Peyer's patch (tissue), 4 donors: ENCODE measurements around the gene NANOS2.

Experiments
- CTCF ChIP-seq, 6 experiments: fragments of 450-650 bp in 4 of 6; fragments of 200-600 bp in 2 of 6; sonication (generic) in 1 of 6; IDR thresholded peaks; one replicate each; pipeline ENCODE4 v1.5.1; 2017 to 2019; ENCODE audit warnings: antibody characterized with exemption in 6 of 6, mild to moderate bottlenecking in 3 of 6, moderate library complexity in 1 of 6
- POLR2A ChIP-seq, 2 donors: fragments of 450-650 bp; IDR thresholded peaks; one replicate each; pipeline ENCODE4 v1.5.1; 2017; ENCODE audit warnings: antibody characterized with exemption in 2 of 2, mild to moderate bottlenecking in 2 of 2, moderate library complexity in 2 of 2

- TF ChIP-seq CTCF (IDR thresholded peaks at IDR 0.05) (peak in 1 of 6 experiments; percentile 14), POLR2A (IDR thresholded peaks at IDR 0.05) (peak; percentile 59 to 85)
These were observed 28.8 kb downstream of the NANOS2 start, which contains the start of gene IRF2BP1 for GRCh38 chr19:45885556-45886426.
